HEK293 (cell line): ENCODE data around the gene NCKAP5L.

Experiments
- CTCF ChIA-PET: fragments of 350-600 bp; formaldehyde crosslinking; extraction: SDS; loops from one replicate; lab custom pipeline; 2021; ENCODE audit warnings: antibody characterized with exemption; lab: Yijun Ruan, JAX
- POLR2A ChIA-PET: fragments of 300-600 bp; formaldehyde crosslinking; extraction: SDS; loops from one replicate; lab custom pipeline; 2020; ENCODE audit warnings: antibody characterized with exemption, inconsistent platforms; lab: Yijun Ruan, JAX
- H3K27ac ChIP-seq: fragments of 200-500 bp; sonication (Bioruptor generic); 2 replicates; pipeline ENCODE4 v1.5.1; 2014; ENCODE audit warnings: low read depth, low read length, control low read depth, inconsistent platforms; ENCODE audit errors: extremely low read depth
- H3K36me3 ChIP-seq, 2 experiments: fragments of 200-500 bp in 1 of 2; sonication (Bioruptor generic) in 1 of 2; 1 replicate in 1 of 2; 2 replicates in 1 of 2; pipeline ENCODE4 v1.5.1; 2014 to 2017; ENCODE audit warnings: inconsistent platforms in 2 of 2, low read length in 2 of 2; ENCODE audit not compliant: control insufficient read depth in 2 of 2, insufficient read depth in 1 of 2
- H3K4me1 ChIP-seq: fragments of 200-500 bp; sonication (Bioruptor generic); 2 replicates; pipeline ENCODE4 v1.5.1; 2014; ENCODE audit warnings: mild to moderate bottlenecking, low read length, inconsistent platforms; ENCODE audit not compliant: control insufficient read depth, insufficient read depth
- H3K4me3 ChIP-seq: 2 replicates; pipeline ENCODE4 v1.5.1; 2011; ENCODE audit warnings: low read depth, mild to moderate bottlenecking, control low read depth, low read length, moderate library complexity
- H3K9me3 ChIP-seq: fragments of 200-500 bp; sonication (Bioruptor generic); 2 replicates; pipeline ENCODE4 v1.5.1; 2014; ENCODE audit warnings: low read depth, low read length, inconsistent platforms; ENCODE audit not compliant: control insufficient read depth, insufficient read depth
- GLIS2 ChIP-seq: fragments of 450-650 bp; formaldehyde crosslinking; IDR thresholded peaks from 2 replicates; pipeline ENCODE4 v1.5.1; 2016; ENCODE audit warnings: missing biosample characterization, missing genetic modification characterization
- REPIN1 ChIP-seq: fragments of 450-650 bp; formaldehyde crosslinking; IDR thresholded peaks from 2 replicates; pipeline ENCODE4 v1.5.1; 2017; ENCODE audit warnings: missing biosample characterization, missing genetic modification characterization, low read depth
- SP7 ChIP-seq: fragments of 450-650 bp; formaldehyde crosslinking; IDR thresholded peaks from 2 replicates; pipeline ENCODE4 v1.5.1; 2016; ENCODE audit warnings: missing biosample characterization, missing genetic modification characterization
- TRIM28 ChIP-seq: IDR thresholded peaks from 2 replicates; pipeline ENCODE4 v1.6.1; 2011; ENCODE audit warnings: low read length, control low read depth, borderline replicate concordance
- YY1 ChIP-seq: fragments of 450-650 bp; formaldehyde crosslinking; IDR thresholded peaks from 2 replicates; pipeline ENCODE4 v1.5.1; 2018; ENCODE audit warnings: missing biosample characterization, missing genetic modification characterization
- ZBTB17 ChIP-seq: fragments of 450-650 bp; formaldehyde crosslinking; IDR thresholded peaks from 2 replicates; pipeline ENCODE4 v1.5.1; 2016; ENCODE audit warnings: missing biosample characterization, missing genetic modification characterization
- ZBTB21 ChIP-seq: fragments of 450-650 bp; formaldehyde crosslinking; IDR thresholded peaks from 2 replicates; pipeline ENCODE4 v1.5.1; 2017; ENCODE audit warnings: missing biosample characterization, missing genetic modification characterization
- ZFP3 ChIP-seq: fragments of 450-650 bp; formaldehyde crosslinking; IDR thresholded peaks from 2 replicates; pipeline ENCODE4 v1.5.1; 2016; ENCODE audit warnings: low read depth, missing biosample characterization, missing genetic modification characterization
- ZNF114 ChIP-seq: fragments of 450-650 bp; formaldehyde crosslinking; IDR thresholded peaks from 2 replicates; pipeline ENCODE4 v1.5.0; 2017; ENCODE audit warnings: missing biosample characterization, missing genetic modification characterization
- ZNF184 ChIP-seq: fragments of 450-650 bp; IDR thresholded peaks from 2 replicates; pipeline ENCODE4 v1.5.1; 2018; ENCODE audit warnings: missing biosample characterization, mild to moderate bottlenecking, missing genetic modification characterization
- ZNF473 ChIP-seq: fragments of 450-650 bp; formaldehyde crosslinking; IDR thresholded peaks from 2 replicates; pipeline ENCODE4 v1.5.1; 2017; ENCODE audit warnings: missing biosample characterization, missing genetic modification characterization
- ZNF514 ChIP-seq: fragments of 450-650 bp; formaldehyde crosslinking; IDR thresholded peaks from 2 replicates; pipeline ENCODE4 v1.5.1; 2016; ENCODE audit warnings: missing biosample characterization, missing genetic modification characterization
- ZNF529 ChIP-seq: fragments of 450-650 bp; formaldehyde crosslinking; IDR thresholded peaks from 2 replicates; pipeline ENCODE4 v1.5.1; 2017; ENCODE audit warnings: missing genetic modification characterization, missing biosample characterization; ENCODE audit not compliant: insufficient replicate concordance
- ZNF544 ChIP-seq: fragments of 450-650 bp; formaldehyde crosslinking; IDR thresholded peaks from 2 replicates; pipeline ENCODE4 v1.5.0; 2017; ENCODE audit warnings: missing biosample characterization, missing genetic modification characterization
- ZNF623 ChIP-seq: fragments of 450-650 bp; formaldehyde crosslinking; IDR thresholded peaks from 2 replicates; pipeline ENCODE4 v1.5.1; 2016; ENCODE audit warnings: missing biosample characterization, missing genetic modification characterization
- ZNF629 ChIP-seq: fragments of 450-650 bp; formaldehyde crosslinking; IDR thresholded peaks from 2 replicates; pipeline ENCODE4 v1.5.1; 2017; ENCODE audit warnings: missing biosample characterization, missing genetic modification characterization
- ZNF660 ChIP-seq: fragments of 450-650 bp; IDR thresholded peaks from 2 replicates; pipeline ENCODE4 v1.5.1; 2018; ENCODE audit warnings: missing biosample characterization, mild to moderate bottlenecking, missing genetic modification characterization
- ZNF677 ChIP-seq: fragments of 450-650 bp; IDR thresholded peaks from 2 replicates; pipeline ENCODE4 v1.5.0; 2018; ENCODE audit warnings: missing biosample characterization, mild to moderate bottlenecking, missing genetic modification characterization, moderate library complexity
- ZNF837 ChIP-seq: fragments of 450-650 bp; formaldehyde crosslinking; IDR thresholded peaks from 2 replicates; pipeline ENCODE4 v1.5.1; 2016; ENCODE audit warnings: missing biosample characterization, missing genetic modification characterization
- ZSCAN16 ChIP-seq: fragments of 450-650 bp; formaldehyde crosslinking; IDR thresholded peaks from 2 replicates; pipeline ENCODE4 v1.5.1; 2016; ENCODE audit warnings: missing biosample characterization, missing genetic modification characterization
- ZSCAN30 ChIP-seq: fragments of 450-650 bp; IDR thresholded peaks from 2 replicates; pipeline ENCODE4 v1.5.1; 2018; ENCODE audit warnings: missing biosample characterization, mild to moderate bottlenecking, missing genetic modification characterization, moderate library complexity
- TF ChIP-seq, protein P1 (sequence below): fragments of 450-650 bp; formaldehyde crosslinking; IDR thresholded peaks from 2 replicates; pipeline ENCODE4 v1.5.1; 2016; ENCODE audit warnings: missing biosample characterization, missing genetic modification characterization, borderline replicate concordance
- TF ChIP-seq, protein P2 (sequence below): fragments of 450-650 bp; formaldehyde crosslinking; optimal IDR thresholded peaks from 2 replicates; pipeline ENCODE3; 2016; ENCODE audit warnings: missing biosample characterization, mild to moderate bottlenecking, missing genetic modification characterization

The NCKAP5L gene

DNA sequence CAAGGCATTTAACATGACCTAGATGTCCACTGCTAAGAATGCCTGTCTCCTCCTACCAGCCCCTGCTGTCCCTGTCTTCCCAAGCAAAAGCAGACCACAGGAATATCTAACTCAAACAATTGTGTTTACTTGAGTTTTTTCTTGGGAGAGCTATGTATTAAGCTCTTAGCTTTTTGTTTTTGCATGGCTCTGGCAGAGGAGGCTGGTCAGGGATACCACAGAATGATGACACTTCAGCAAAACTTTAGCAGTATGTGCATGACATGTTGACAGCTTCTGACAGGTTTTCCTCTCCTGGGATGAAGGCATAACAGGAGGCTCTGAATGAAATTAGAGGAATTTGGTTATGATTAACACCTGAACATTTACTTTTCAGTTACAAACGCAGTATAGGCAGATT lies 79.9 kb downstream of the NCKAP5L start:
- Histone ChIP-seq H3K4me1 (peaks cover 39% of the 10 kb centered on the region), H3K27ac (no peak overlapping the region), H3K36me3 (peaks cover 23 to 31% of the 10 kb centered on the region in 2 experiments), H3K9me3 (no peaks in the 10 kb centered on the region), H3K4me3 (no peak overlapping the region)
- ChIA-PET CTCF (interaction anchor here (0.7 to 2.7 kb wide), 6 partner anchors 14 to 119 kb away, joined by 3 to 17 read pairs (median 3); no protein-coding TSS in a partner anchor), POLR2A (interaction anchor here (0.6 to 2.0 kb wide), 2 partner anchors 9 to 34 kb away, joined by 3 to 6 read pairs; no protein-coding TSS in a partner anchor)
- TF ChIP-seq, protein P1, sequence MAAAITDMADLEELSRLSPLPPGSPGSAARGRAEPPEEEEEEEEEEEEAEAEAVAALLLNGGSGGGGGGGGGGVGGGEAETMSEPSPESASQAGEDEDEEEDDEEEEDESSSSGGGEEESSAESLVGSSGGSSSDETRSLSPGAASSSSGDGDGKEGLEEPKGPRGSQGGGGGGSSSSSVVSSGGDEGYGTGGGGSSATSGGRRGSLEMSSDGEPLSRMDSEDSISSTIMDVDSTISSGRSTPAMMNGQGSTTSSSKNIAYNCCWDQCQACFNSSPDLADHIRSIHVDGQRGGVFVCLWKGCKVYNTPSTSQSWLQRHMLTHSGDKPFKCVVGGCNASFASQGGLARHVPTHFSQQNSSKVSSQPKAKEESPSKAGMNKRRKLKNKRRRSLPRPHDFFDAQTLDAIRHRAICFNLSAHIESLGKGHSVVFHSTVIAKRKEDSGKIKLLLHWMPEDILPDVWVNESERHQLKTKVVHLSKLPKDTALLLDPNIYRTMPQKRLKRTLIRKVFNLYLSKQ (tag by site-specific recombination): no peak
- no peak for TF ChIP-seq ZNF114 (tag by site-specific recombination)
- TF ChIP-seq ZNF629 (tag by site-specific recombination): no peak
- TF ChIP-seq ZSCAN30 (tag by site-specific recombination): no peak
- TF ChIP-seq ZFP3: no peak
- TF ChIP-seq ZNF660: no peak
- TF ChIP-seq ZNF473: no peak
- no peak for TF ChIP-seq GLIS2 (tag by site-specific recombination)
- TF ChIP-seq ZNF184 (tag by site-specific recombination): no peak
- TF ChIP-seq ZNF837 (tag by site-specific recombination): no peak
- no peak for TF ChIP-seq ZNF677 (tag by site-specific recombination)
- no peak for TF ChIP-seq REPIN1 (tag by site-specific recombination)
- no peak for TF ChIP-seq ZSCAN16 (tag by site-specific recombination)
- TF ChIP-seq, protein P2, sequence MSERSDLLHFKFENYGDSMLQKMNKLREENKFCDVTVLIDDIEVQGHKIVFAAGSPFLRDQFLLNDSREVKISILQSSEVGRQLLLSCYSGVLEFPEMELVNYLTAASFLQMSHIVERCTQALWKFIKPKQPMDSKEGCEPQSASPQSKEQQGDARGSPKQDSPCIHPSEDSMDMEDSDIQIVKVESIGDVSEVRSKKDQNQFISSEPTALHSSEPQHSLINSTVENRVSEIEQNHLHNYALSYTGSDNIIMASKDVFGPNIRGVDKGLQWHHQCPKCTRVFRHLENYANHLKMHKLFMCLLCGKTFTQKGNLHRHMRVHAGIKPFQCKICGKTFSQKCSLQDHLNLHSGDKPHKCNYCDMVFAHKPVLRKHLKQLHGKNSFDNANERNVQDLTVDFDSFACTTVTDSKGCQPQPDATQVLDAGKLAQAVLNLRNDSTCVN (tag by site-specific recombination): no peak

DNA sequence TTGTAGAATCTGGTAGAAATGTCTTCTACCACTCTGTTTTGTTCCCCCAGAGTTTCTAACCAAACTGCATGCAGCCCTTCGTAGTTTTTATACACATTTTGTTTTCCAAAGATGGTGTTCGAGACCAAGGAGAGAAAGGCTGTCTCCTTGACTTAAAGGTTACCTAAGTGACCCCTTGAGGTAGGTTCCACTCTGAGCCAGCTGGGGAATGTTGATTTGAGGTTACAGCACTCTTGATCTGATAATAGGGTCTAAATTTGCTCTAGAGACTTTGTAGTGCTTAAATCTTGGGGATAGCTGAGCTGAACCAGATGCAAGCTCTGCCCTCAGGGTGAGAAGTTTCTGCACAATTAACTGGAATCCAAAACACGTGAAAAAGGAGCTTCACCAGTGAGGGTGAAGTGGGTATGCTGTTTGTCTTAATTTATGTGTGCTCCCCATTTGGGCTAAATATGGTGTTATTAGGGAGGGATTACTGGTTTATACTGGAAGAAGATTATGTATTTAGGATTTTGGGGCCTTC lies 83.8 kb downstream of the NCKAP5L start:
- POLR2A ChIA-PET: interaction anchor here (1.0 to 1.1 kb wide), 2 partner anchors 20 to 84 kb away, joined by 3 to 4 read pairs; partner anchors contain the start of gene NCKAP5L
- Histone ChIP-seq H3K4me1 (peaks cover 24% of the 10 kb centered on the region), H3K27ac (no peak overlapping the region)
- TF ChIP-seq TRIM28 (no peak), YY1 (tag by site-specific recombination) (no peak), ZNF529 (no peak), SP7 (peak; percentile 41; the same call in 1 of the 2 replicates), ZBTB21 (no peak), ZNF514 (tag by site-specific recombination) (no peak), ZNF544 (tag by site-specific recombination) (no peak), ZBTB17 (tag by site-specific recombination) (peak; percentile 37; the same call in 1 of the 2 replicates), ZNF623 (tag by site-specific recombination) (no peak)
- TF ChIP-seq, all 188 proteins: peak for 2
- Histone ChIP-seq H3K36me3 (peaks cover 13 to 16% of the 10 kb centered on the region in 2 experiments), H3K4me3 (no peak overlapping the region), H3K9me3 (no peaks in the 10 kb centered on the region)
- CTCF ChIA-PET: interaction anchor here (0.5 to 1.7 kb wide), 6 partner anchors 18 to 930 kb away, joined by 3 to 11 read pairs (median 4); partner anchors contain the start of gene FAM186B
